Endothelial cell of umbilical vein (primary cell): ENCODE measurements around the gene CPXM2. TPM values are rescaled to one million over a fixed set of nuclear protein-coding genes. Genes with fewer than 3 reads are reported as not detected.

Experiments
- BruUV-seq: library from RNA; stranded (reverse); fragments of 400-500 nt; replicated peaks from 2 replicates; lab custom pipeline; 2021; lab: Mats Ljungman, UMichigan
- CTCF ChIA-PET: fragments of 300-600, 350-600 bp; sonication (Branson Sonifier 250); formaldehyde crosslinking; loops from one replicate; lab custom pipeline; 2021; ENCODE audit warnings: antibody characterized with exemption, inconsistent platforms; lab: Charles Lee
- POLR2A ChIA-PET: fragments of 300-600, 350-600 bp; sonication (Branson Sonifier 250); formaldehyde crosslinking; loops from one replicate; lab custom pipeline; 2021; ENCODE audit warnings: antibody characterized with exemption, inconsistent platforms; lab: Charles Lee
- DNase-seq: peaks from one replicate; pipeline ENCODE4 v3.0.0-alpha.2; 2011; ENCODE audit warnings: low read depth, low spot score
- FAIRE-seq: peaks from 2 replicates; lab custom pipeline; 2011; peaks lifted over from hg19 to GRCh38; lab: Jason Lieb, UNC
- H2AFZ ChIP-seq: 2 replicates; pipeline ENCODE4 v1.6.0; 2012; ENCODE audit warnings: low read depth, low read length, control low read depth, inconsistent platforms
- H3K27ac ChIP-seq: 2 replicates; pipeline ENCODE4 v1.5.1; 2011; ENCODE audit warnings: low read depth, mild to moderate bottlenecking, control low read depth, low read length, moderate library complexity; ENCODE audit not compliant: insufficient read depth
- H3K27me3 ChIP-seq, 2 experiments: 2 replicates each; pipeline versions ENCODE4 v1.6.0 to v1.6.1; 2011; ENCODE audit warnings: low read length in 2 of 2, mixed read lengths in 1 of 2; ENCODE audit not compliant: control insufficient read depth in 2 of 2, insufficient read depth in 2 of 2
- H3K36me3 ChIP-seq, 2 experiments: 2 replicates in 1 of 2; 3 replicates in 1 of 2; pipeline ENCODE4 v1.5.1; 2011; ENCODE audit warnings: low read length in 2 of 2, mild to moderate bottlenecking in 1 of 2, moderate library complexity in 1 of 2; ENCODE audit not compliant: control insufficient read depth in 2 of 2, insufficient read depth in 2 of 2; ENCODE audit errors: extremely low read depth in 1 of 2
- H3K4me1 ChIP-seq: 3 replicates; pipeline ENCODE4 v1.5.1; 2011; ENCODE audit warnings: mild to moderate bottlenecking, low read length; ENCODE audit not compliant: control insufficient read depth, insufficient read depth; ENCODE audit errors: extremely low read depth
- H3K4me2 ChIP-seq: 2 replicates; pipeline ENCODE4 v1.6.1; 2011; ENCODE audit warnings: low read length, control low read depth, mixed read lengths; ENCODE audit not compliant: insufficient read depth
- H3K4me3 ChIP-seq, 3 experiments: fragments of 200-600 bp in 1 of 3; sonication (generic), shearing (Covaris generic) in 1 of 3; replicated peaks in 1 of 3; 2 replicates each; pipeline ENCODE4 v1.5.1; 2011 to 2016; ENCODE audit warnings: control low read depth in 3 of 3, low read length in 3 of 3, mild to moderate bottlenecking in 2 of 3, inconsistent platforms in 1 of 3, low read depth in 1 of 3, moderate library complexity in 1 of 3; ENCODE audit not compliant: insufficient read depth in 1 of 3
- H3K79me2 ChIP-seq: 2 replicates; pipeline ENCODE4 v1.6.0; 2012; ENCODE audit warnings: low read length, inconsistent platforms; ENCODE audit not compliant: control insufficient read depth, insufficient read depth
- H3K9ac ChIP-seq: replicated peaks from 2 replicates; pipeline ENCODE3; 2011; ENCODE audit warnings: low read length, control low read depth; ENCODE audit not compliant: insufficient read depth; ENCODE audit errors: extremely low read depth
- H3K9me1 ChIP-seq: replicated peaks from 3 replicates; pipeline ENCODE4 v1.6.0; 2011; ENCODE audit warnings: mild to moderate bottlenecking, low read length; ENCODE audit not compliant: control insufficient read depth, insufficient read depth; ENCODE audit errors: extremely low read depth
- H3K9me3 ChIP-seq: replicated peaks from 2 replicates; pipeline ENCODE4 v1.5.1; 2012; ENCODE audit warnings: low read length, inconsistent platforms; ENCODE audit not compliant: control insufficient read depth, insufficient read depth
- H4K20me1 ChIP-seq: replicated peaks from 2 replicates; pipeline ENCODE3; 2011; ENCODE audit warnings: mild to moderate bottlenecking, low read length; ENCODE audit not compliant: control insufficient read depth, insufficient read depth; ENCODE audit errors: extremely low read depth
- EZH2 ChIP-seq: IDR thresholded peaks from 2 replicates; pipeline ENCODE4 v1.6.1; 2012; ENCODE audit warnings: borderline replicate concordance, low read depth, mild to moderate bottlenecking, moderate library complexity, low read length, inconsistent platforms; ENCODE audit not compliant: severe bottlenecking
- FOS ChIP-seq: IDR thresholded peaks from 2 replicates; pipeline ENCODE4 v1.6.1; 2011; ENCODE audit warnings: mild to moderate bottlenecking, low read length, moderate library complexity, borderline replicate concordance; ENCODE audit not compliant: insufficient read depth
- GATA2 ChIP-seq: IDR thresholded peaks from 2 replicates; pipeline ENCODE4 v1.7.0; 2011; ENCODE audit warnings: low read depth, mild to moderate bottlenecking, moderate library complexity, mixed read lengths, low read length; ENCODE audit not compliant: insufficient read length, insufficient read depth
- JUN ChIP-seq: IDR thresholded peaks from 2 replicates; pipeline ENCODE4 v1.6.1; 2011; ENCODE audit warnings: borderline replicate concordance, low read depth; ENCODE audit not compliant: insufficient read length, insufficient read depth
- MYC ChIP-seq: IDR thresholded peaks from one replicate; pipeline ENCODE4 v1.6.1; 2011; ENCODE audit warnings: mild to moderate bottlenecking, low read depth, low read length
- POLR2A ChIP-seq: IDR thresholded peaks from 2 replicates; pipeline ENCODE4 v1.6.1; 2012; ENCODE audit warnings: low read depth, mild to moderate bottlenecking, control low read depth, low read length
- POLR2AphosphoS5 ChIP-seq: IDR thresholded peaks from 2 replicates; pipeline ENCODE4 v1.6.1; 2012; ENCODE audit warnings: low read depth, mild to moderate bottlenecking, control low read depth, low read length, moderate library complexity; ENCODE audit not compliant: insufficient read depth
- dilution Hi-C: fragments of 300-500 bp; cut with MboI; formaldehyde crosslinking; loops from one replicate; pipeline ENCODE4 v1.15.0; 2019; ENCODE audit warnings: low sequenced_read_pairs; ENCODE audit not compliant: extremely low pct_ligation_motif_present
- intact Hi-C: fragments of 100-400 bp; cut with micrococcal nuclease; formaldehyde crosslinking; loops from one replicate; pipeline ENCODE4 v1.10.0; 2022
- polyA plus RNA-seq, 4 experiments: library from polyadenylated mRNA; depleted of rRNA in 3 of 4; stranded (reverse) in 3 of 4; unstranded in 1 of 4; fragments of >200 nt; gene quantifications; 2 replicates each; pipeline versions ENCODE4 v1.2.1 to v1.2.3, GENCODE V29; 2011 to 2012; ENCODE audit warnings: missing spikeins in 1 of 4
- total RNA-seq: library from RNA; stranded (reverse); gene quantifications from 2 replicates; pipeline ENCODE4 v1.2.3, GENCODE V29; 2021
- TF ChIP-seq, protein P1 (sequence below), 2 donors: IDR thresholded peaks; 1 replicate in 1 of 2; 2 replicates in 1 of 2; pipeline ENCODE4 v1.5.1; 2011; ENCODE audit warnings: low read length in 2 of 2, mild to moderate bottlenecking in 2 of 2, moderate library complexity in 2 of 2, control low read depth in 1 of 2, inconsistent platforms in 1 of 2, low read depth in 1 of 2; ENCODE audit not compliant: insufficient read depth in 1 of 2; ENCODE audit errors: extremely low read depth in 1 of 2
- TF ChIP-seq, protein P2 (sequence below): IDR thresholded peaks from 2 replicates; pipeline ENCODE4 v1.6.1; 2011; ENCODE audit not compliant: insufficient read depth, insufficient read length

CPXM2 gene
- total and polyA plus RNA-seq, 2 donors (not counting 3 experiments of a cell fraction or from before 2014, with no cell fraction given), result 1.8 to 2.7 TPM

DNA sequence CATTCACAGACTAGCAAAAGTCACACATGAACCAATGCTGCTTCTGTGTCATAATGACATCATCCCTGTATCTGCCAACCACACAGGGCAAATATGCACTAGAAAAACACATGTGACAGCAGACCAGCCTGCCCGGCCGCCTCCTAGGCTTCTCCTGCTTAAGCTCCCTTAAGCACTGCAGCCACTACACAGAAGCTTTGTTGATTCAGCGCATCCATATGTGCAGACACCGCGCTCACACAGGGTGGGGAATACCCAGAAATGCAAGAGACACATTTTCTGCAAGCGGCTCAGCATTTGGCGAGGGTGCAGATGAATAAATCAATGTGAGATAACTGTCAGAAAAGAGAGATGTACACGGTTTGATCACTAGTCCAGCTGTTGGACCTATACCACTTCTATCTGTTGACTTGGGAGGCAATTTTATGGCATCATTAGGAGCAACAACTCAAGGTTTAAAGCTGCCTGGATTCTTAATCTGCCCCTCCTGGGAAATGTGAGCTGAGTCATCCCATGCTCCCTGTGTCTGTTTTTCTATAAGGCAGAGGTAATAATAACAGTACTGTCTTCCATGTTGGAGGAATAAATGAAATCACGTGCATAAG, 33.4 kb downstream of the CPXM2 start:
- H2AFZ ChIP-seq, result no peak overlapping the region
- dilution Hi-C loops, result no loop called here
- ChIA-PET POLR2A (no interaction called here), CTCF (no interaction called here)
- BruUV-seq, result no TSS peak
- no peaks in the 10 kb centered on the region for H3K4me1 ChIP-seq
- intact Hi-C loops, result no loop called here
- no peaks in the 10 kb centered on the region for H4K20me1 ChIP-seq
- no peak overlapping the region for H3K9ac ChIP-seq
- no peaks in the 10 kb centered on the region for H3K9me1 ChIP-seq
- no peaks in the 10 kb centered on the region for H3K79me2 ChIP-seq
- H3K27ac ChIP-seq, result no peak overlapping the region
- H3K36me3 ChIP-seq, result no peaks in the 10 kb centered on the region
- no peak for DNase-seq
- FAIRE-seq, result no peak
- H3K9me3 ChIP-seq, result no peaks in the 10 kb centered on the region
- TF ChIP-seq GATA2, result no peak
- TF ChIP-seq EZH2, result no peak
- TF ChIP-seq, protein P1, sequence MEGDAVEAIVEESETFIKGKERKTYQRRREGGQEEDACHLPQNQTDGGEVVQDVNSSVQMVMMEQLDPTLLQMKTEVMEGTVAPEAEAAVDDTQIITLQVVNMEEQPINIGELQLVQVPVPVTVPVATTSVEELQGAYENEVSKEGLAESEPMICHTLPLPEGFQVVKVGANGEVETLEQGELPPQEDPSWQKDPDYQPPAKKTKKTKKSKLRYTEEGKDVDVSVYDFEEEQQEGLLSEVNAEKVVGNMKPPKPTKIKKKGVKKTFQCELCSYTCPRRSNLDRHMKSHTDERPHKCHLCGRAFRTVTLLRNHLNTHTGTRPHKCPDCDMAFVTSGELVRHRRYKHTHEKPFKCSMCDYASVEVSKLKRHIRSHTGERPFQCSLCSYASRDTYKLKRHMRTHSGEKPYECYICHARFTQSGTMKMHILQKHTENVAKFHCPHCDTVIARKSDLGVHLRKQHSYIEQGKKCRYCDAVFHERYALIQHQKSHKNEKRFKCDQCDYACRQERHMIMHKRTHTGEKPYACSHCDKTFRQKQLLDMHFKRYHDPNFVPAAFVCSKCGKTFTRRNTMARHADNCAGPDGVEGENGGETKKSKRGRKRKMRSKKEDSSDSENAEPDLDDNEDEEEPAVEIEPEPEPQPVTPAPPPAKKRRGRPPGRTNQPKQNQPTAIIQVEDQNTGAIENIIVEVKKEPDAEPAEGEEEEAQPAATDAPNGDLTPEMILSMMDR (IDR thresholded peaks at IDR 0.05; ENCODE audit: extremely low read depth in 1 of 2, insufficient read depth in 1 of 2, low read depth in 1 of 2, low read length in 2 of 2), result no peak
- no peak for TF ChIP-seq FOS
- TF ChIP-seq, protein P2, sequence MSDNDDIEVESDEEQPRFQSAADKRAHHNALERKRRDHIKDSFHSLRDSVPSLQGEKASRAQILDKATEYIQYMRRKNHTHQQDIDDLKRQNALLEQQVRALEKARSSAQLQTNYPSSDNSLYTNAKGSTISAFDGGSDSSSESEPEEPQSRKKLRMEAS, result no peak
- no peak for TF ChIP-seq MYC
- TF ChIP-seq POLR2AphosphoS5, result no peak
- no peak for TF ChIP-seq POLR2A
- no peak for TF ChIP-seq JUN
- H3K4me3 ChIP-seq, result no peak overlapping the region
- no peaks in the 10 kb centered on the region for H3K27me3 ChIP-seq
- H3K4me2 ChIP-seq, result no peak overlapping the region
